ENCODE results near the gene GUCA2A. TPM values are rescaled to one million over a fixed set of nuclear protein-coding genes. Genes with fewer than 3 reads are reported as not detected.

The GUCA2A gene
- total RNA-seq, 1 experiment from 2014 or later, result not detected

- intact Hi-C loops (cut with micrococcal nuclease; ENCODE audit: unreplicated experiment), result no loop called here
- DNase-seq (ENCODE audit: low read depth, low spot score) (no peak), ATAC-seq (no peak)
- H3K4me1 ChIP-seq (ENCODE audit: control insufficient read depth, insufficient read depth, low read length), result no peaks in the 10 kb centered on the region
- ChIA-PET POLR2A (no interaction called here), CTCF (no interaction called here)
- H3K9me3 ChIP-seq (ENCODE audit: control insufficient read depth, insufficient read depth, low read depth, low read length), result no peaks in the 10 kb centered on the region
- no peak for TF ChIP-seq REST (IDR thresholded peaks at IDR 0.05; ENCODE audit: insufficient read depth in 1 of 2, low read depth in 2 of 2, low read length in 1 of 2)
- no peak for TF ChIP-seq CTCF (IDR thresholded peaks at IDR 0.05)
- no peak for TF ChIP-seq TCF7L2 (IDR thresholded peaks at IDR 0.05; ENCODE audit: low read depth, low read length)
- no peak for TF ChIP-seq SIN3A (IDR thresholded peaks at IDR 0.05; ENCODE audit: borderline replicate concordance, insufficient read depth, low read depth, low read length)
- no peak for TF ChIP-seq POLR2AphosphoS5 (IDR thresholded peaks at IDR 0.05; ENCODE audit: low read depth, low read length)
- no peaks in the 10 kb centered on the region for H3K36me3 ChIP-seq (ENCODE audit: control insufficient read depth, insufficient read depth, low read length)
- H3K27me3 ChIP-seq (ENCODE audit: control insufficient read depth, insufficient read depth, low read length), result no peaks in the 10 kb centered on the region
- in situ Hi-C loops (cut with HindIII; ENCODE audit: low pct_unique_long_range_greater_than_20kb, low sequenced_read_pairs), result no loop called here
- no peak overlapping the region for H3K4me3 ChIP-seq (ENCODE audit: low read depth in 2 of 2, low read length in 2 of 2)
- no peak overlapping the region for H3K27ac ChIP-seq (ENCODE audit: low read length)
- BruUV-seq (replicated peaks), result no TSS peak
Observed at GRCh38 chr1:42150651-42151050, 13.9 kb downstream of the GUCA2A start.

- ChIA-PET CTCF (no interaction called here), POLR2A (no interaction called here)
- ATAC-seq (no peak), DNase-seq (ENCODE audit: low read depth, low spot score) (no peak)
- Histone ChIP-seq H3K27ac (ENCODE audit: low read length) (no peak overlapping the region), H3K4me3 (ENCODE audit: low read depth in 2 of 2, low read length in 2 of 2) (no peak overlapping the region), H3K4me1 (ENCODE audit: control insufficient read depth, insufficient read depth, low read length) (no peaks in the 10 kb centered on the region), H3K27me3 (ENCODE audit: control insufficient read depth, insufficient read depth, low read length) (no peaks in the 10 kb centered on the region), H3K36me3 (ENCODE audit: control insufficient read depth, insufficient read depth, low read length) (no peaks in the 10 kb centered on the region), H3K9me3 (ENCODE audit: control insufficient read depth, insufficient read depth, low read depth, low read length) (no peaks in the 10 kb centered on the region)
- intact Hi-C loops (cut with micrococcal nuclease; ENCODE audit: unreplicated experiment), result no loop called here
- TF ChIP-seq TCF7L2 (IDR thresholded peaks at IDR 0.05; ENCODE audit: low read depth, low read length), result no peak
- no peak for TF ChIP-seq SIN3A (IDR thresholded peaks at IDR 0.05; ENCODE audit: borderline replicate concordance, insufficient read depth, low read depth, low read length)
- TF ChIP-seq CTCF (IDR thresholded peaks at IDR 0.05), result no peak
- no peak for TF ChIP-seq REST (IDR thresholded peaks at IDR 0.05; ENCODE audit: insufficient read depth in 1 of 2, low read depth in 2 of 2, low read length in 1 of 2)
- no peak for TF ChIP-seq POLR2AphosphoS5 (IDR thresholded peaks at IDR 0.05; ENCODE audit: low read depth, low read length)
- no TSS peak for BruUV-seq (replicated peaks)
- in situ Hi-C loops (cut with HindIII; ENCODE audit: low pct_unique_long_range_greater_than_20kb, low sequenced_read_pairs), result no loop called here
Observed at GRCh38 chr1:42148166-42148565, 16.4 kb downstream of the GUCA2A start.

Data from Panc1 (cell line).